HG02759 (cell line): ENCODE results near the gene ABRAXAS1.

Source experiments
- ATAC-seq: cut with Tn5 transposase; IDR thresholded peaks from one replicate; pipeline ENCODE4 v1.9.1; 2021; ENCODE audit warnings: mild to moderate bottlenecking, moderate library complexity; ENCODE audit not compliant: unreplicated experiment

Gene ABRAXAS1

GRCh38 chr4:83454686-83455085 lies 30.2 kb downstream of the ABRAXAS1 start:
- ATAC-seq, result no peak

GRCh38 chr4:83449009-83449408 lies 35.9 kb downstream of the ABRAXAS1 start:
- no peak for ATAC-seq

GRCh38 chr4:83440899-83441298 lies 44.0 kb downstream of the ABRAXAS1 start:
- no peak for ATAC-seq

- peak; percentile 48 for ATAC-seq
Measured at GRCh38 chr4:83440148-83440814, 44.6 kb downstream of the ABRAXAS1 start.

- no peak for ATAC-seq
Measured at GRCh38 chr4:83438719-83439118, 46.2 kb downstream of the ABRAXAS1 start.

- no peak for ATAC-seq
Measured at GRCh38 chr4:83436680-83437079, 48.2 kb downstream of the ABRAXAS1 start.

- ATAC-seq, result no peak
Measured at GRCh38 chr4:83431200-83431599, 53.7 kb downstream of the ABRAXAS1 start.

- no peak for ATAC-seq
Measured at GRCh38 chr4:83418211-83418610, 66.7 kb downstream of the ABRAXAS1 start.

GRCh38 chr4:83417566-83417965 lies 67.3 kb downstream of the ABRAXAS1 start:
- no peak for ATAC-seq

GRCh38 chr4:83413676-83414075 lies 71.2 kb downstream of the ABRAXAS1 start:
- ATAC-seq, result no peak
